Activated T-helper 1 cell treated with anti-CD3 and anti-CD28 coated beads, Interleukin-12 subunit alpha, Interleukin-12 subunit beta, Interleukin-2, Interleukin-4 antibody, amounts not matched to agents 30 ng/mL and 10 ng/mL and 1 ng/mL, durations not matched to agents 14 hours and 24 hours and 36 hours (primary cell): ENCODE measurements around the gene AGPAT2. TPM values are rescaled to one million over a fixed set of nuclear protein-coding genes. Genes with fewer than 3 reads are reported as not detected.

Experiments
- DNase-seq: peaks from one replicate; pipeline ENCODE4 v3.0.0; 2021; ENCODE audit warnings: low spot score
- H3K27ac Mint-ChIP-seq: one replicate; pipeline ENCODE4 v1.8.0; 2021; ENCODE audit warnings: mild to moderate bottlenecking, mixed read lengths
- H3K27me3 Mint-ChIP-seq: one replicate; pipeline ENCODE4 v1.8.0; 2022; ENCODE audit warnings: mild to moderate bottlenecking, moderate library complexity, mixed read lengths; ENCODE audit not compliant: insufficient read depth
- H3K36me3 Mint-ChIP-seq: one replicate; pipeline ENCODE4 v1.8.0; 2021; ENCODE audit warnings: low read depth, mixed read lengths
- H3K4me1 Mint-ChIP-seq: one replicate; pipeline ENCODE4 v1.8.0; 2021; ENCODE audit warnings: low read depth, mixed read lengths
- H3K4me3 Mint-ChIP-seq: one replicate; pipeline ENCODE4 v1.8.0; 2021; ENCODE audit warnings: mild to moderate bottlenecking, moderate library complexity, mixed read lengths
- H3K9me3 Mint-ChIP-seq: one replicate; pipeline ENCODE4 v1.8.0; 2021; ENCODE audit warnings: mixed read lengths
- intact Hi-C: fragments of 100-400 bp; cut with micrococcal nuclease; formaldehyde crosslinking; loops from one replicate; pipeline ENCODE4 v1.15.1; 2024
- total RNA-seq: library from RNA; stranded (reverse); gene quantifications from 2 replicates; pipeline ENCODE4 v1.2.3, GENCODE V29; 2022

AGPAT2 gene
- total RNA-seq, 1 donor from 2014 or later, result 25.0 TPM

DNA sequence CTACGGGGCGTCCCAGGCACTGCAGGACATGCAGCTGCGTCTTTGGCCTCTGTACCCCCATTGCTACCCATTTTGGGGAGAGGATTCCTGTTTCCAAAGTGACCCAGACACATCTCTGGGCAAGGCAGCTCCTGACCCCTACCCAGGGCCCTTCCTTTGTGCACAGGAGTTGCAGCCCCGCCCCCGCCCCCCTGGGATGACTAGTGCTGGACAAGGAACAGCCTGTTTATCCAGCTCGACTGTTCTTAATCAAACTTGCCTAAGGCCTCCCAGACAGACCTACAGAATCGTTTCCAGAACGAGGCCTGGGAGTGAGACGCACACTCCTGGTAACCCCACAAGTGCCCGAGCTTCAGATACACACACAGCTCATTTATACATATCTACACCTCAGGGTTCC, 38.4 kb upstream of the AGPAT2 start:
- no peak for DNase-seq
- H3K27me3 Mint-ChIP-seq, result peaks cover 4% of the 10 kb centered on the region
- peaks cover 25% of the 10 kb centered on the region for H3K4me1 Mint-ChIP-seq
- no peak overlapping the region for H3K27ac Mint-ChIP-seq
- no peaks in the 10 kb centered on the region for H3K9me3 Mint-ChIP-seq
- intact Hi-C loops, result loop anchor here (5.0 kb wide), 1 partner anchor 122 kb away; the partner anchor contains the start of gene PHPT1
- peaks cover 29% of the 10 kb centered on the region for H3K36me3 Mint-ChIP-seq
- peak overlapping the region; percentile 98 for H3K4me3 Mint-ChIP-seq

GRCh38 chr9:136724772-136725171, 37.5 kb upstream of the AGPAT2 start:
- peaks cover 25% of the 10 kb centered on the region for H3K4me1 Mint-ChIP-seq
- peaks cover 29% of the 10 kb centered on the region for H3K36me3 Mint-ChIP-seq
- no peaks in the 10 kb centered on the region for H3K9me3 Mint-ChIP-seq
- no peak overlapping the region for H3K27ac Mint-ChIP-seq
- DNase-seq, result no peak
- H3K4me3 Mint-ChIP-seq, result no peak overlapping the region
- peaks cover 4% of the 10 kb centered on the region for H3K27me3 Mint-ChIP-seq
- intact Hi-C loops, result loop anchor here (5.0 kb wide), 1 partner anchor 123 kb away; the partner anchor contains the start of gene PHPT1

GRCh38 chr9:136723989-136724388, 36.7 kb upstream of the AGPAT2 start:
- intact Hi-C loops, result no loop called here
- Mint-ChIP-seq H3K27ac (no peak overlapping the region), H3K36me3 (peaks cover 29% of the 10 kb centered on the region), H3K27me3 (no peaks in the 10 kb centered on the region), H3K4me3 (no peak overlapping the region), H3K9me3 (no peaks in the 10 kb centered on the region), H3K4me1 (peaks cover 18% of the 10 kb centered on the region)
- no peak for DNase-seq

DNA sequence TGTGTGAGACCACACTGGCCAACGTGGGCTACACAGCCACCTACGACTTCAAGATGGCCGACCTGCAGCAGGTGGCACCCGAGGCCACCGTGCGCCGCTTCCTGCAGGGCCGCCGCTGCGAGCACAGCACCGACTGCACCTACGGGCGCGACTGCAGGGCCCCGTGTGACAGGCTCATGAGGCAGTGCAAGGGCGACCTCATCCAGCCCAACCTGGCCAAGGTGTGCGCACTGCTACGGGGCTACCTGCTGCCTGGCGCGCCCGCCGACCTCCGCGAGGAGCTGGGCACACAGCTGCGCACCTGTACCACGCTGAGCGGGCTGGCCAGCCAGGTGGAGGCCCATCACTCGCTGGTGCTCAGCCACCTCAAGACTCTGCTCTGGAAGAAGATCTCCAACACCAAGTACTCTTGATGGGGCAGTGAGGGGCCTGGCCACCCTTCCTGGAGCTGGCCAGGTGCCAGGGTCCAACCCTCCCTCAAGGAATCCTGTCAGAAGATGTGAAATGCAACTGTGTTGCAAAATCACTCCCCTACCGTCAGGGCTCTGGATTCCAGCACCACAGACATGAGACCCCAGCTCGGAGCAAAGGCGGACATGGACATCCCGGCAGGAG, 36.2 kb upstream of the AGPAT2 start:
- Mint-ChIP-seq H3K9me3 (no peaks in the 10 kb centered on the region), H3K4me1 (peaks cover 18% of the 10 kb centered on the region), H3K27me3 (no peaks in the 10 kb centered on the region), H3K4me3 (no peak overlapping the region), H3K27ac (no peak overlapping the region), H3K36me3 (peaks cover 29% of the 10 kb centered on the region)
- intact Hi-C loops, result no loop called here
- DNase-seq, result no peak

DNA sequence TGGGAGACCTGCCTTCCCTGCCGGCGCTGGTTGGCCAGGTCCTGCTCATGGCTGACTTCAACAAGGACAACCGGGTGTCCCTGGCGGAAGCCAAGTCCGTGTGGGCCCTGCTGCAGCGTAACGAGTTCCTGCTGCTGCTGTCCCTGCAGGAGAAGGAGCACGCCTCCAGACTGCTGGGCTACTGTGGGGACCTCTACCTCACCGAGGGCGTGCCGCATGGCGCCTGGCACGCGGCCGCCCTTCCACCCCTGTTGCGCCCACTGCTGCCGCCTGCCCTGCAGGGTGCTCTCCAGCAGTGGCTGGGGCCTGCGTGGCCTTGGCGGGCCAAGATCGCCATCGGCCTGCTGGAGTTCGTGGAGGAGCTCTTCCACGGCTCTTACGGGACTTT, 35.7 kb upstream of the AGPAT2 start:
- intact Hi-C loops, result no loop called here
- Mint-ChIP-seq H3K9me3 (no peaks in the 10 kb centered on the region), H3K27me3 (no peaks in the 10 kb centered on the region)

DNA sequence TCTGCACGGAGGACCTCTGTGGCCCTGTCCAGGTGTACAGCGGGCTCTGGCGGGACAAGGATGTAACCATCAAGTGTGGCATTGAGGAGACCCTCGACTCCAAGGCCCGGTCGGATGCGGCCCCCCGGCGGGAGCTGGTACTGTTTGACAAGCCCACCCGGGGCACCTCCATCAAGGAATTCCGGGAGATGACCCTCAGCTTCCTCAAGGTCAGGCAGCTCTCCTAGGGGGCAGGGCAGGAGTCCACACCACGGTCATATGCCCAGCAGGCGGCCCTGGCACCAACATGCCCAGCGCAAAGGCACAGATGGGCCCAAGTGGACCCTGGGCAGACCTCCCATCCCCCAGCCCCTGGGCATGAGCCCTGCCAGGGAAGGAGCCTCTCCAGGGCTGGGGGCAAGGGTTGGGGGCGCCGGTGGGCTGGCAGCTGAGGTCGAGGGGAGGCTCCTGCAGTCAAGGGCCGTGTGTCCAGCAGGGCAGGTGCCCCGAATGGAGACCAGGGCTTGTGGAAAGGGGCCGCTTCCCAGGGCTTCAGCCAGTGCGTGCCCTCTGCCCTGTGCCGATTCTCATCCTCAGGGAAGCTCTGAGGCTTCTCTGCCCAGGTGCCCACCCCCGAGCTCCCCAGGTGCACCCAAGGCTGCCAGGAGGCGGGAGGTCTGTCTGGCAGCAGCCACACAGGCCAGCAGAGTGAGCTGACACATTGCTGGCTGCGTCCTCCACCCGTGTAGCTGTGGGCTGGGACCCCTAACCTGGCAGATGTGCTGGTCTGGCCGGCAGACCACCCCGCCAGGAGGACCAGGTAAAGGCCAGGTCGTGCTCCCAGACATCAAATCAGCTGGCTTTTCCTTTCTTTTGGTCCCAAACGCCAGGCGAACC, 35.1 kb upstream of the AGPAT2 start:
- intact Hi-C loops, result no loop called here
- DNase-seq, result no peak
- no peak overlapping the region for H3K27ac Mint-ChIP-seq
- no peak overlapping the region for H3K4me3 Mint-ChIP-seq
- no peaks in the 10 kb centered on the region for H3K9me3 Mint-ChIP-seq
- peaks cover 27% of the 10 kb centered on the region for H3K36me3 Mint-ChIP-seq
- H3K4me1 Mint-ChIP-seq, result peaks cover 18% of the 10 kb centered on the region
- H3K27me3 Mint-ChIP-seq, result no peaks in the 10 kb centered on the region

More for the DNA sequence above, 35.7 kb upstream of the AGPAT2 start:
- Mint-ChIP-seq H3K4me3 (no peak overlapping the region), H3K27ac (no peak overlapping the region), H3K4me1 (peaks cover 18% of the 10 kb centered on the region), H3K36me3 (peaks cover 29% of the 10 kb centered on the region)
- no peak for DNase-seq

- DNase-seq, result no peak
- Mint-ChIP-seq H3K27me3 (no peaks in the 10 kb centered on the region), H3K36me3 (peaks cover 21% of the 10 kb centered on the region), H3K4me3 (no peak overlapping the region), H3K4me1 (peaks cover 13% of the 10 kb centered on the region), H3K9me3 (no peaks in the 10 kb centered on the region), H3K27ac (no peak overlapping the region)
- intact Hi-C loops, result no loop called here
Observed at GRCh38 chr9:136721339-136722092, 34.3 kb upstream of the AGPAT2 start.

- H3K36me3 Mint-ChIP-seq, result peaks cover 18% of the 10 kb centered on the region
- no peak for DNase-seq
- no peak overlapping the region for H3K4me3 Mint-ChIP-seq
- no peak overlapping the region for H3K27ac Mint-ChIP-seq
- intact Hi-C loops, result no loop called here
- no peaks in the 10 kb centered on the region for H3K9me3 Mint-ChIP-seq
- peaks cover 7% of the 10 kb centered on the region for H3K4me1 Mint-ChIP-seq
- H3K27me3 Mint-ChIP-seq, result no peaks in the 10 kb centered on the region
Observed at GRCh38 chr9:136720898-136721338, 33.7 kb upstream of the AGPAT2 start.

GRCh38 chr9:136720251-136720897, 33.1 kb upstream of the AGPAT2 start:
- H3K36me3 Mint-ChIP-seq, result peaks cover 13% of the 10 kb centered on the region
- H3K27ac Mint-ChIP-seq, result no peak overlapping the region
- H3K27me3 Mint-ChIP-seq, result no peaks in the 10 kb centered on the region
- H3K4me3 Mint-ChIP-seq, result no peak overlapping the region
- intact Hi-C loops, result no loop called here
- H3K9me3 Mint-ChIP-seq, result no peaks in the 10 kb centered on the region
- no peak for DNase-seq
- H3K4me1 Mint-ChIP-seq, result peaks cover 6% of the 10 kb centered on the region

DNA sequence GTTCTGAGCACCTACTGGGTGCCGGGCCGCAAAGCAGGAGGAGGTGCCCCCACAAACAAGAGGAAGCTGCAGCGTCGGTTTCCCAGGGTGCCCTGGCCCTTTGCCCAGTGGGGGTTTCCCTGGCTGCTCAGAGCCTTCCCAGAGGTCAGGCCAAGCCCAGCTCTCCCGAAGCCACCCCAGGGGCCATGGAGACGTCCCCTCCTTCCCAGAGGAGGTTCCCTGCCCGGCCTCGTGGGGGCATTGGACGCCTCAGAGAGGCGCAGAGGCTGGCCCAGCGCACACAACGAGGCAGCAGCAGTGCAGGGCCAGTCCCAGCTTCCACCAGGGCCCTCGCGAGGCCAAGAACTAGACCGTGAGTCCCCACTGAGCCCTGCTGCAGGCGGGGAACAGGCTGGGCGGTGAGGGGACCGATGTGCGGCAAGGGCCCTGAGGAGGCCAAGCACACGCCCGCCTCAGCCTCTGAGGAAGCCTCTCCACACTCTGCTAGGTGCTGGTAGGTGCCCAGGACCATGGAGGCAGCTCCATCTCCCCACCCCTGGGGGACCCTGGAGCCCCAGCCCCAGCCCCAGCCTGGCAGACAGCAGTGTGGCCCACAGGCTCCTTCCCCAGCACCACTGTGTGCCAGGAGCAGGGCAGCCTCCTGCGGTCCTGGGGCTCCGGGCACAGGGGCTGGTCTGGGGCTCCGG, 32.1 kb upstream of the AGPAT2 start:
- Mint-ChIP-seq H3K27me3 (no peaks in the 10 kb centered on the region), H3K27ac (no peak overlapping the region), H3K36me3 (peaks cover 12% of the 10 kb centered on the region), H3K4me1 (peaks cover 4% of the 10 kb centered on the region), H3K9me3 (no peaks in the 10 kb centered on the region), H3K4me3 (no peak overlapping the region)
- no peak for DNase-seq
- intact Hi-C loops, result no loop called here

- intact Hi-C loops, result no loop called here
- H3K27ac Mint-ChIP-seq, result no peak overlapping the region
- no peaks in the 10 kb centered on the region for H3K4me1 Mint-ChIP-seq
- no peak overlapping the region for H3K4me3 Mint-ChIP-seq
- DNase-seq, result no peak
- peaks cover 5% of the 10 kb centered on the region for H3K36me3 Mint-ChIP-seq
- H3K9me3 Mint-ChIP-seq, result no peaks in the 10 kb centered on the region
- H3K27me3 Mint-ChIP-seq, result no peaks in the 10 kb centered on the region
Observed at GRCh38 chr9:136718345-136719194, 31.3 kb upstream of the AGPAT2 start.
